Stimulated activated CD8-positive, alpha-beta memory T cell treated with anti-CD3 and anti-CD28 coated beads, Interleukin-7, amount 100 ng/mL, for 1 hour (primary cell): ENCODE data around the gene DHRS3.
"Not testable (repeated sequence)": the region's sequence is repeated elsewhere in the genome, so short reads cannot be mapped to it uniquely, and the experiment has no call there.

Source experiments
- DNase-seq, 2 donors: peaks; one replicate each; pipeline ENCODE4 v3.0.0-alpha.2; 2020; ENCODE audit warnings: low read depth in 2 of 2

Gene DHRS3

GRCh38 chr1:12578860-12579422, 39.1 kb downstream of the DHRS3 start:
- DNase-seq = no peak

- DNase-seq = no peak
Observed at GRCh38 chr1:12577020-12577419, 41.0 kb downstream of the DHRS3 start.

- DNase-seq = no peak
Observed at GRCh38 chr1:12574757-12575139, 43.3 kb downstream of the DHRS3 start.

- DNase-seq = no peak
Observed at GRCh38 chr1:12573015-12573825, 44.8 kb downstream of the DHRS3 start.

- no peak for DNase-seq
Observed at GRCh38 chr1:12572522-12572921, 45.5 kb downstream of the DHRS3 start.

GRCh38 chr1:12570291-12570690, 47.7 kb downstream of the DHRS3 start:
- DNase-seq = no peak

- no peak for DNase-seq
Observed at GRCh38 chr1:12568009-12568767, 49.8 kb downstream of the DHRS3 start.

GRCh38 chr1:12567288-12567819, 50.7 kb downstream of the DHRS3 start:
- no peak for DNase-seq

- DNase-seq = no peak
Observed at GRCh38 chr1:12566484-12567287, 51.3 kb downstream of the DHRS3 start.

- no peak for DNase-seq
Observed at GRCh38 chr1:12565966-12566352, 52.1 kb downstream of the DHRS3 start.

GRCh38 chr1:12565094-12565965, 52.7 kb downstream of the DHRS3 start:
- no peak for DNase-seq

- not testable (repeated sequence) for DNase-seq
Observed at GRCh38 chr1:12564251-12564650, 53.8 kb downstream of the DHRS3 start.

- no peak for DNase-seq
Observed at GRCh38 chr1:12562955-12563576, 54.9 kb downstream of the DHRS3 start.

GRCh38 chr1:12561121-12561520, 56.9 kb downstream of the DHRS3 start:
- no peak for DNase-seq

GRCh38 chr1:12556957-12557935, 60.8 kb downstream of the DHRS3 start:
- DNase-seq = no peak

- no peak for DNase-seq
Observed at GRCh38 chr1:12556368-12556930, 61.6 kb downstream of the DHRS3 start.

- no peak for DNase-seq
Observed at GRCh38 chr1:12555411-12556367, 62.3 kb downstream of the DHRS3 start.
